22Rv1 (cell line): ENCODE results near the gene AGER.
A peak's percentile ranks its signal among the peaks of the same experiment; 100 is the strongest.
"Not testable (repeated sequence)": the region's sequence is repeated elsewhere in the genome, so short reads cannot be mapped to it uniquely, and the experiment has no call there.

Source experiments
- H3K27ac ChIP-seq: fragments of 450-650 bp; 2 replicates; pipeline ENCODE4 v1.5.1; 2017
- ZFX ChIP-seq: fragments of 450-650 bp; IDR thresholded peaks from 2 replicates; pipeline ENCODE4 v1.6.1; 2017; ENCODE audit warnings: antibody characterized with exemption, borderline replicate concordance
- TF ChIP-seq, protein P1 (sequence below): fragments of 450-650 bp; IDR thresholded peaks from 2 replicates; pipeline ENCODE4 v1.5.1; 2017; ENCODE audit warnings: mild to moderate bottlenecking

AGER gene

GRCh38 chr6:32146687-32147086, 37.4 kb downstream of the AGER start:
- H3K27ac ChIP-seq, result no peak overlapping the region
- TF ChIP-seq ZFX, result no peak
- TF ChIP-seq, protein P1, sequence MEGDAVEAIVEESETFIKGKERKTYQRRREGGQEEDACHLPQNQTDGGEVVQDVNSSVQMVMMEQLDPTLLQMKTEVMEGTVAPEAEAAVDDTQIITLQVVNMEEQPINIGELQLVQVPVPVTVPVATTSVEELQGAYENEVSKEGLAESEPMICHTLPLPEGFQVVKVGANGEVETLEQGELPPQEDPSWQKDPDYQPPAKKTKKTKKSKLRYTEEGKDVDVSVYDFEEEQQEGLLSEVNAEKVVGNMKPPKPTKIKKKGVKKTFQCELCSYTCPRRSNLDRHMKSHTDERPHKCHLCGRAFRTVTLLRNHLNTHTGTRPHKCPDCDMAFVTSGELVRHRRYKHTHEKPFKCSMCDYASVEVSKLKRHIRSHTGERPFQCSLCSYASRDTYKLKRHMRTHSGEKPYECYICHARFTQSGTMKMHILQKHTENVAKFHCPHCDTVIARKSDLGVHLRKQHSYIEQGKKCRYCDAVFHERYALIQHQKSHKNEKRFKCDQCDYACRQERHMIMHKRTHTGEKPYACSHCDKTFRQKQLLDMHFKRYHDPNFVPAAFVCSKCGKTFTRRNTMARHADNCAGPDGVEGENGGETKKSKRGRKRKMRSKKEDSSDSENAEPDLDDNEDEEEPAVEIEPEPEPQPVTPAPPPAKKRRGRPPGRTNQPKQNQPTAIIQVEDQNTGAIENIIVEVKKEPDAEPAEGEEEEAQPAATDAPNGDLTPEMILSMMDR, result no peak

GRCh38 chr6:32146287-32146686, 37.8 kb downstream of the AGER start:
- TF ChIP-seq, protein P1, result no peak
- no peak for TF ChIP-seq ZFX
- no peak overlapping the region for H3K27ac ChIP-seq

DNA sequence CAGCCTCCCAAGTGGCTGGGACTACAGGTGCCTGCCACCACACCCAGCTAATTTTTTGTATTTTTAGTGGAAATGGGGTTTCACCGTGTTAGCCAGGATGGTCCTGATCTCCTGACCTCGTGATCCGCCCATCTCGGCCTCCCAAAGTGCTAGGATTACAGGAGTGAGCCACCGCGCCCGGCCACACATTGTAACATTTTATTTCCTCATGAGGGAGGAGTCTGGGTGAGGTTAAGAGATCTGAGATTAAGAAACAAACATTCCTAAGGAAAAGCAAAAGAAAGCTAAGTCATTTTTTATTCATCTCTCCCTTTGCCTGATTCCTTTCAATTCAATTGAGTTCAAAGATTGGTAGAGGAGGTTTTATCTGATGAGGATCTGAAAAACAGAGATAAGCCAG, 39.8 kb downstream of the AGER start:
- H3K27ac ChIP-seq, result not testable (repeated sequence)

DNA sequence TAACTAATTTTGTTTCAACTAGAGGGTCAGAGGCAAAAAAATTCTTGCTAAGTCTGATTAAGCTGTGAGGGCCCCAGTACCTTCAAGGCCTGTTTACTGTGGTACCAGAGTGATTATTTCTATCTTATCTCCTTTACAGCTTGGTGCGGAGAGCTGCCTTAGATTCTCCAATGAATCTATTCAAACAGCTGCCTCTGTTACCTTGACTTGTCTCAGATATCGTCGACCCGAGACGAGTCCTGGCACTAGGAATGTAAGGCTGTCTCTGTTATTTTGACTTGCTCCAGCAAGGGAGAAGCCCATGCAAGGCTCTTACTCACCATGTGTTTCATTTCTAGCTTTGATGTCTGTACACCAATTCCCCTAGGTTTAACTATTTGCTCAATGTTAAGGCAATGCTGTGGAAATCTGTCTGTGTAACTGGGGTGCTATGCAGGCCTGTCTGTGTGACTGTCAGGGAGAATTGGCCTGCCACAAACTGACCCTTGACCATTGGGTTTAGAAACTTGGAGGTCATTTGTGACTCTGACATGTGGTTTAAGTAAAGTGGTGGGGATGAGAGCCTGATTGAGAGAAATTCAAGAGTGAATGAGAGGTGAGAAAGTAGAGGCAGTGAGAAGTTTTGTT, 43.5 kb downstream of the AGER start:
- TF ChIP-seq, protein P1, result no peak
- TF ChIP-seq ZFX, result no peak
- no peak overlapping the region for H3K27ac ChIP-seq

DNA sequence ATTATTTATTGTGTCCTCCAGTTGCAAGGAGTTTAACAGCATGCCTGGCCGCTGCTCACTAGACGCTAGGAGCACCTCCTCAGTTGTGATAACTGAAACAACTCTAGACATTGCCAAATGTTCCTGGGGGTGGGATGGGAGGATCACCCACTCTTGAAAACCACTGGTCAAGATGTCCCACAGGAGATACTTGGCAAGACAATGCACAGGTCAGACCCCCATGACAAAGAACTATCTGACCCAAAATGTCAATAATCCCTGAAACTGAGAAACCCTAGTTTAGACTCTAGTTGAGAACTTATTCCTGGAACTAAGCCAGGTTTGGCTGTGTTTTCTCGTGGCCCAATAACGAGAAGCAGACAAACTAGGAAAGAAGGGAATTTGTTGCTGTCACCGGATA, 44.5 kb downstream of the AGER start:
- H3K27ac ChIP-seq, result no peak overlapping the region
- TF ChIP-seq, protein P1, result no peak
- no peak for TF ChIP-seq ZFX

GRCh38 chr6:32137454-32137853, 46.6 kb downstream of the AGER start:
- no peak overlapping the region for H3K27ac ChIP-seq
- TF ChIP-seq, protein P1, result no peak
- TF ChIP-seq ZFX, result no peak

DNA sequence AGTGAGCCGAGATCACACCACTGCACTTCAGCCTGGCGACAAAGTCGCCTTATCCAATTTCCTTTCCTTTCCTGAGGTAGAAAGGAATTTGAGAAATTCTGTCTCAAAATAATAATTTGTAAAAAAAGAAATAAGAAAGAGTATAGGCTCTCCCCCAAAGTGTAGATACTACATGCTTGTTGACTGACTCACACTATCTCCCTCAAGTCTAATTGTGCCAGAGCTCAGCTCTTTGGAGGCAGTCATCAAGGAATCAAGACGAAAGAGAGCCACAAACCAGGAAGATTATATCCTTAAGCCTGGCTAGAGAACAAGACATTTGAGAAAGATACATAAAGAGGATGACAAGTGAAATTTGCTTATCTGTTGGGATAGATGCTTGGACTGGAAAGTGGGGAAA, 50.3 kb downstream of the AGER start:
- TF ChIP-seq, protein P1, result no peak
- TF ChIP-seq ZFX, result no peak
- H3K27ac ChIP-seq, result no peak overlapping the region

- TF ChIP-seq ZFX, result no peak
- TF ChIP-seq, protein P1, result no peak
- peak overlapping the region; percentile 86 for H3K27ac ChIP-seq
Observed at GRCh38 chr6:32132110-32132509, 51.9 kb downstream of the AGER start.
